ENCODE data around the gene DNAH10.
A peak's percentile ranks its signal among the peaks of the same experiment; 100 is the strongest.

DNAH10 gene

GRCh38 chr12:123976227-123976826 is 214.2 kb downstream of the DNAH10 start:
- no peak for DNase-seq

GRCh38 chr12:123979566-123979965 is 217.5 kb downstream of the DNAH10 start:
- DNase-seq, result no peak

- DNase-seq, result no peak
Observed at GRCh38 chr12:123982269-123982668, 220.2 kb downstream of the DNAH10 start.

- DNase-seq, result peak; percentile 43
Observed at GRCh38 chr12:123983822-123984485, 221.9 kb downstream of the DNAH10 start.

GRCh38 chr12:123984903-123985302 is 222.8 kb downstream of the DNAH10 start:
- DNase-seq, result no peak

Measured in central memory CD4-positive, alpha-beta T cell (primary cell).